Right cardiac atrium (tissue), 5 donors: ENCODE data around the gene FAM237B. TPM values are rescaled to one million over a fixed set of nuclear protein-coding genes. Genes with fewer than 3 reads are reported as not detected.

Source experiments
- polyA plus RNA-seq: library from polyadenylated mRNA; stranded (reverse); fragments of 200-250 nt; gene quantifications from one replicate; pipeline ENCODE4 v1.2.3, GENCODE V29; 2013
- total RNA-seq, 4 donors: library from RNA; stranded (reverse); fragmentation: NEBNext Ultra II Directional; extraction: Animal tissue kit (Norgen Biotek cat#: 25700); gene quantifications; one replicate each; pipeline ENCODE4 v1.2.1, GENCODE V29; 2021
- donor health status: healthy with polysubstance abuse.
- donor health status: DM: no; HTN: yes; CAD: no.
- donor health status: DM: no; HTN: no; CAD: no.
- donor health status: DM: no; HTN: yes; CAD: no; lungs with severe emphysema.
- donor health status: DM: yes; HTN: yes; CAD: no.

FAM237B gene
- total and polyA plus RNA-seq, 5 donors = not detected

Other genes starting within 250 kb of the FAM237B start
- 1 to 10 TPM; 1.5 to 7.8 (median 3.1) TPM for gene STEAP1, start 166.8 kb downstream of the FAM237B start, total RNA-seq
- gene STEAP1, start 166.8 kb downstream of the FAM237B start, polyA plus RNA-seq = 1.9 TPM
- gene STEAP2, start 109.6 kb downstream of the FAM237B start, total RNA-seq = 10 to 100 TPM; 29.9 to 46.3 (median 42.5) TPM
- gene STEAP2, start 109.6 kb downstream of the FAM237B start, polyA plus RNA-seq = 16.7 TPM
- 1 to 10 TPM; 3.5 to 7.4 (median 4.5) TPM for gene CFAP69, start 76.1 kb downstream of the FAM237B start, total RNA-seq
- gene CFAP69, start 76.1 kb downstream of the FAM237B start, polyA plus RNA-seq = 2.3 TPM
- 10 to 100 TPM; 15.3 to 25.9 (median 20.3) TPM for gene GTPBP10, start 25.4 kb upstream of the FAM237B start, total RNA-seq
- gene GTPBP10, start 25.4 kb upstream of the FAM237B start, polyA plus RNA-seq = 11.7 TPM
- gene CLDN12, start 82.2 kb upstream of the FAM237B start, total RNA-seq = 10 to 100 TPM; 34.9 to 46.1 (median 39.7) TPM
- 24.7 TPM for gene CLDN12, start 82.2 kb upstream of the FAM237B start, polyA plus RNA-seq
- not detected for gene PTTG1IP2, start 148.3 kb upstream of the FAM237B start, total RNA-seq
- not detected for gene PTTG1IP2, start 148.3 kb upstream of the FAM237B start, polyA plus RNA-seq